Activated naive CD4-positive, alpha-beta T cell treated with anti-CD3 and anti-CD28 coated beads, Interleukin-2, amount 50 U/mL, for 72 hours (primary cell): ENCODE results near the gene INS. TPM values are rescaled to one million over a fixed set of nuclear protein-coding genes. Genes with fewer than 3 reads are reported as not detected.

Experiments used
- total RNA-seq, 2 donors: library from RNA; stranded (reverse); gene quantifications; one replicate each; pipeline ENCODE4 v1.2.3, GENCODE V29; 2022

INS gene
- total RNA-seq, 2 donors from 2014 or later: not detected

Other genes with a start within 250 kb of the INS start
- gene TNNT3, start 241.5 kb downstream of the INS start, total RNA-seq: 10 to 100 TPM; 10.3 to 12.9 TPM
- 100 to 1,000 TPM in 1 of 2 donors, 10 to 100 TPM in 1; 96.4 to 132 TPM for gene MRPL23, start 213.9 kb downstream of the INS start, total RNA-seq
- under 1 TPM in 1 of 2 donors, not detected in 1; 0.64 TPM for gene H19, start 163.4 kb downstream of the INS start, total RNA-seq
- gene IGF2, start 21.8 kb downstream of the INS start, total RNA-seq: 1 to 10 TPM in 1 of 2 donors, under 1 TPM in 1; 0.31 to 2.0 TPM
- not detected for gene TH, start 10.6 kb upstream of the INS start, total RNA-seq
- 1 to 10 TPM in 1 of 2 donors, not detected in 1; 8.7 TPM for gene ASCL2, start 109.4 kb upstream of the INS start, total RNA-seq
- 10 to 100 TPM in 1 of 2 donors, 1 to 10 TPM in 1; 7.8 to 10.2 TPM for gene C11orf21, start 140.7 kb upstream of the INS start, total RNA-seq
- 1 to 10 TPM; 5.6 to 7.6 TPM for gene TSPAN32, start 140.8 kb upstream of the INS start, total RNA-seq
- 100 to 1,000 TPM; 107 to 142 TPM for gene CD81, start 216.1 kb upstream of the INS start, total RNA-seq
- gene TSSC4, start 239.5 kb upstream of the INS start, total RNA-seq: 10 to 100 TPM; 31.8 to 38.7 TPM